ENCODE results near the gene GNB1L. TPM values are rescaled to one million over a fixed set of nuclear protein-coding genes. Genes with fewer than 3 reads are reported as not detected.

The GNB1L gene
- total and polyA plus RNA-seq, 9 of the 15 experiments (the other 6 are each of a cell fraction or from before 2014, with no cell fraction given): 0.56 to 50.5 (median 10.2) TPM

- TF ChIP-seq ZNF639 (CRISPR knock-in tag; conservative IDR thresholded peaks at IDR 0.05 in 1 of 2, IDR thresholded peaks at IDR 0.05 in 1 of 2) (no peak), HNRNPK (IDR thresholded peaks at IDR 0.05; ENCODE audit: low read depth, low read length, poor library complexity, severe bottlenecking) (no peak), ZNF263 (CRISPR knock-in tag; IDR thresholded peaks at IDR 0.05; ENCODE audit: borderline replicate concordance) (no peak), JUNB (CRISPR knock-in tag; conservative IDR thresholded peaks at IDR 0.05) (no peak), KDM4B (IDR thresholded peaks at IDR 0.05; ENCODE audit: borderline replicate concordance in 2 of 2, low read depth in 1 of 2) (no peak), TAF7 (tag; IDR thresholded peaks at IDR 0.05) (no peak), HNRNPL (IDR thresholded peaks at IDR 0.05; ENCODE audit: low read depth, low read length) (0 out of 2 replicates have a peak, but pooled peaks have one; percentile 20), MTA1 (IDR thresholded peaks at IDR 0.05; ENCODE audit: borderline replicate concordance) (no peak), PREB (CRISPR knock-in tag; IDR thresholded peaks at IDR 0.05) (no peak), SMAD4 (CRISPR knock-in tag; conservative IDR thresholded peaks at IDR 0.05) (no peak), XRCC3 (IDR thresholded peaks at IDR 0.05) (no peak), ZBTB43 (CRISPR knock-in tag; IDR thresholded peaks at IDR 0.05) (no peak), ZNF175 (CRISPR knock-in tag; IDR thresholded peaks at IDR 0.05; ENCODE audit: low read depth) (no peak), U2AF2 (optimal IDR thresholded peaks at IDR 0.05; ENCODE audit: low read depth, low read length) (no peak), MYC (IDR thresholded peaks at IDR 0.05; ENCODE audit: low read depth, low read length) (no peak), MYC (CRISPR knock-in tag; IDR thresholded peaks at IDR 0.05; ENCODE audit: borderline replicate concordance, low read depth) (no peak), ELF1 (tag; IDR thresholded peaks at IDR 0.05) (no peak)
- TF ChIP-seq, protein P1, sequence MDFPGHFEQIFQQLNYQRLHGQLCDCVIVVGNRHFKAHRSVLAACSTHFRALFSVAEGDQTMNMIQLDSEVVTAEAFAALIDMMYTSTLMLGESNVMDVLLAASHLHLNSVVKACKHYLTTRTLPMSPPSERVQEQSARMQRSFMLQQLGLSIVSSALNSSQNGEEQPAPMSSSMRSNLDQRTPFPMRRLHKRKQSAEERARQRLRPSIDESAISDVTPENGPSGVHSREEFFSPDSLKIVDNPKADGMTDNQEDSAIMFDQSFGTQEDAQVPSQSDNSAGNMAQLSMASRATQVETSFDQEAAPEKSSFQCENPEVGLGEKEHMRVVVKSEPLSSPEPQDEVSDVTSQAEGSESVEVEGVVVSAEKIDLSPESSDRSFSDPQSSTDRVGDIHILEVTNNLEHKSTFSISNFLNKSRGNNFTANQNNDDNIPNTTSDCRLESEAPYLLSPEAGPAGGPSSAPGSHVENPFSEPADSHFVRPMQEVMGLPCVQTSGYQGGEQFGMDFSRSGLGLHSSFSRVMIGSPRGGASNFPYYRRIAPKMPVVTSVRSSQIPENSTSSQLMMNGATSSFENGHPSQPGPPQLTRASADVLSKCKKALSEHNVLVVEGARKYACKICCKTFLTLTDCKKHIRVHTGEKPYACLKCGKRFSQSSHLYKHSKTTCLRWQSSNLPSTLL (IDR thresholded peaks at IDR 0.05): no peak
- TF ChIP-seq, protein P2, sequence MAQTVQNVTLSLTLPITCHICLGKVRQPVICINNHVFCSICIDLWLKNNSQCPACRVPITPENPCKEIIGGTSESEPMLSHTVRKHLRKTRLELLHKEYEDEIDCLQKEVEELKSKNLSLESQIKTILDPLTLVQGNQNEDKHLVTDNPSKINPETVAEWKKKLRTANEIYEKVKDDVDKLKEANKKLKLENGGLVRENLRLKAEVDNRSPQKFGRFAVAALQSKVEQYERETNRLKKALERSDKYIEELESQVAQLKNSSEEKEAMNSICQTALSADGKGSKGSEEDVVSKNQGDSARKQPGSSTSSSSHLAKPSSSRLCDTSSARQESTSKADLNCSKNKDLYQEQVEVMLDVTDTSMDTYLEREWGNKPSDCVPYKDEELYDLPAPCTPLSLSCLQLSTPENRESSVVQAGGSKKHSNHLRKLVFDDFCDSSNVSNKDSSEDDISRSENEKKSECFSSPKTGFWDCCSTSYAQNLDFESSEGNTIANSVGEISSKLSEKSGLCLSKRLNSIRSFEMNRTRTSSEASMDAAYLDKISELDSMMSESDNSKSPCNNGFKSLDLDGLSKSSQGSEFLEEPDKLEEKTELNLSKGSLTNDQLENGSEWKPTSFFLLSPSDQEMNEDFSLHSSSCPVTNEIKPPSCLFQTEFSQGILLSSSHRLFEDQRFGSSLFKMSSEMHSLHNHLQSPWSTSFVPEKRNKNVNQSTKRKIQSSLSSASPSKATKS (CRISPR knock-in tag; IDR thresholded peaks at IDR 0.05): no peak
Observed at GRCh38 chr22:19800761-19801244, 53.9 kb downstream of the GNB1L start (continued).
